ENCODE data around the gene NEDD4L.

NEDD4L gene

GRCh38 chr18:58446391-58447060 lies 402.5 kb downstream of the NEDD4L start:
- no peak for DNase-seq

GRCh38 chr18:58447402-58448095 lies 403.5 kb downstream of the NEDD4L start:
- no peak for DNase-seq

GRCh38 chr18:58449464-58449863 lies 405.4 kb downstream of the NEDD4L start:
- no peak for DNase-seq

Measured in CD4-positive, alpha-beta T cell treated with Interleukin-15 for 1 hour (primary cell).